K562 (cell line): ENCODE results near the gene ZMPSTE24. TPM values are rescaled to one million over a fixed set of nuclear protein-coding genes. Genes with fewer than 3 reads are reported as not detected.

ENCODE experiments used
- ATF4 ChIP-seq: fragments of 450-650 bp; formaldehyde crosslinking; IDR thresholded peaks from 2 replicates; pipeline ENCODE4 v1.4.0; 2022; ENCODE audit warnings: mild to moderate bottlenecking, moderate library complexity
- BRD4 ChIP-seq: fragments of 200-600 bp; sonication (generic); IDR thresholded peaks from 2 replicates; pipeline ENCODE4 v1.6.1; 2017; ENCODE audit warnings: inconsistent platforms
- ESRRA ChIP-seq: fragments of 450-650 bp; IDR thresholded peaks from 2 replicates; pipeline ENCODE4 v1.6.1; 2014; ENCODE audit warnings: low read depth, mild to moderate bottlenecking, moderate library complexity, borderline replicate concordance
- FOXK1 ChIP-seq: sonication (generic); formaldehyde crosslinking; IDR thresholded peaks from 2 replicates; pipeline ENCODE4 v1.8.0; 2022; ENCODE audit warnings: missing genetic modification reagents, mild to moderate bottlenecking, borderline replicate concordance
- MAFK ChIP-seq: IDR thresholded peaks from 2 replicates; pipeline ENCODE4 v1.6.1; 2011; ENCODE audit warnings: low read length, improper control_type of control experiment
- PPARD ChIP-seq: fragments of 250-450 bp; sonication (Bioruptor Pico); IDR thresholded peaks from 2 replicates; pipeline ENCODE4 v1.8.0; 2022; ENCODE audit warnings: inconsistent platforms, mild to moderate bottlenecking, moderate library complexity
- RB1 ChIP-seq: fragments of 450-650 bp; IDR thresholded peaks from 2 replicates; pipeline ENCODE4 v1.6.1; 2017; ENCODE audit warnings: low read depth, mild to moderate bottlenecking
- RNF2 ChIP-seq: sonication (generic); IDR thresholded peaks from 2 replicates; pipeline ENCODE4 v1.6.1; 2016
- TCF7L2 ChIP-seq: fragments of 150-350 bp; IDR thresholded peaks from 2 replicates; pipeline ENCODE4 v1.6.1; 2016; ENCODE audit warnings: low read depth, mild to moderate bottlenecking, low read length, moderate library complexity
- ZNF197 ChIP-seq: fragments of 200-800 bp; sonication (Bioruptor generic); IDR thresholded peaks from 2 replicates; pipeline ENCODE4 v1.6.1; 2016; ENCODE audit warnings: low read depth, missing genetic modification characterization, missing compliant biosample characterization
- ZNF75A ChIP-seq: fragments of 450-650 bp; formaldehyde crosslinking; IDR thresholded peaks from 2 replicates; pipeline ENCODE4 v1.4.0; 2020; ENCODE audit warnings: mild to moderate bottlenecking
- ZNF76 ChIP-seq: fragments of 250-450 bp; sonication (Bioruptor Pico); IDR thresholded peaks from 2 replicates; pipeline ENCODE4 v1.4.0; 2020; ENCODE audit warnings: mild to moderate bottlenecking, moderate library complexity, borderline replicate concordance
- ZNF780A ChIP-seq: fragments of 250-450 bp; sonication (Bioruptor Pico); IDR thresholded peaks from 2 replicates; pipeline ENCODE4 v1.5.0; 2021; ENCODE audit warnings: mild to moderate bottlenecking
- polyA plus RNA-seq, 8 experiments: library from polyadenylated mRNA; depleted of rRNA in 4 of 8; stranded (reverse) in 5 of 8; unstranded in 3 of 8; fragments of >200 nt; fragmentation: Nextera tagmentation in 2 of 8; fragmentation: Illumina TruSeq in 1 of 8; extraction: Ambion mirVana in 2 of 8; extraction: Trizol in 1 of 8; gene quantifications; 2 replicates each; pipeline versions ENCODE4 v1.2.1 to v1.2.3, GENCODE V29; 2011 to 2014; ENCODE audit warnings: inconsistent platforms in 1 of 8, missing spikeins in 1 of 8
- total RNA-seq, 7 experiments: library from RNA; depleted of rRNA in 6 of 7; stranded (reverse); fragments of >200 nt in 6 of 7; fragmentation: Illumina TruSeq in 2 of 7; extraction: Trizol in 2 of 7; gene quantifications; 2 replicates each; pipeline versions ENCODE4 v1.2.1 to v1.2.3, GENCODE V29; 2011 to 2021; ENCODE audit warnings: low replicate concordance in 1 of 7
- TF ChIP-seq, protein P1 (sequence below): sonication (generic); formaldehyde crosslinking; IDR thresholded peaks from 2 replicates; pipeline ENCODE4 v1.8.0; 2022; ENCODE audit warnings: mild to moderate bottlenecking, missing genetic modification reagents, borderline replicate concordance
- TF ChIP-seq, protein P2 (sequence below): fragments of 200-600 bp; sonication (generic); IDR thresholded peaks from one replicate; pipeline ENCODE4 v1.6.1; 2012; ENCODE audit warnings: mild to moderate bottlenecking, low read depth, low read length, inconsistent platforms

Gene ZMPSTE24
- total and polyA plus RNA-seq, 9 of the 15 experiments (the other 6 are each of a cell fraction or from before 2014, with no cell fraction given), result 30.7 to 75.9 (median 64.3) TPM

DNA sequence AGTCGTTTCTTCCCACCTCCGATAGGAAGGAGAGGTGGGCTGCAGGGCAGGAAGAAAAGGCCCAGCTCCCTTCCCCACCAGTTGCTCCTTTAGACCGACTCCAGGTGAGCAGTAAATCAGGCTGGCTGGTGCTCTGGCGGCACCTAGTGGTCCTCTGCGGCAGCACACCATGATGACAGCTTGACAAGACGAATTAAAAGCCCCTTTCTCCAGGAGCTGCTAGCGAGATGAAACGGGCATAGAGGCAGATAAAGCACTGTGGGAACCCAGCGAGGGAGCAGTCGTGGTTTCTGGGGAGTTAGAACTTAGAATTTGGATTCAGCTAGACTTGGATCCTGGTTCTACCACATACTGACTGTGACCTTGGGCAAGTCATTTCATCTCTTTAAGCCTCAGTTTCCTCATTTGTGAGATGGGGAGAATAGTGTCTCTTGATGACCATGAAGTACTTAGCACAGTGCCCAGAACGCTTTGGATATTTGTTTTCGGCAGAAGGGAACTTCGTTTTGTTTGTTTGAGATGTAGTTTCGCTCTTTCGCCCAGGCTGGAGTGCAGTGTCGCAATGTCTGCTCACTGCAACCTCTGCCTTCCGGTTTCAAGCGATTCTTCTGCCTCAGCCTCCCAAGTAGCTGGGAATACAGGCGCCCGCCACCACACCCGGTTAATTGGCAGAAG, 80.8 kb downstream of the ZMPSTE24 start (continued):
- TF ChIP-seq ATF4 (CRISPR knock-in tag) (no peak), MAFK (no peak), ZNF76 (CRISPR knock-in tag) (no peak), TCF7L2 (no peak), BRD4 (no peak), ZNF780A (no peak), PPARD (CRISPR knock-in tag) (no peak), FOXK1 (no peak), ZNF197 (no peak), ZNF75A (CRISPR knock-in tag) (no peak), RNF2 (no peak), ESRRA (no peak; the same call in 1 of the 2 replicates), RB1 (peak; percentile 64; the same call in 1 of the 2 replicates)
- TF ChIP-seq, protein P1, sequence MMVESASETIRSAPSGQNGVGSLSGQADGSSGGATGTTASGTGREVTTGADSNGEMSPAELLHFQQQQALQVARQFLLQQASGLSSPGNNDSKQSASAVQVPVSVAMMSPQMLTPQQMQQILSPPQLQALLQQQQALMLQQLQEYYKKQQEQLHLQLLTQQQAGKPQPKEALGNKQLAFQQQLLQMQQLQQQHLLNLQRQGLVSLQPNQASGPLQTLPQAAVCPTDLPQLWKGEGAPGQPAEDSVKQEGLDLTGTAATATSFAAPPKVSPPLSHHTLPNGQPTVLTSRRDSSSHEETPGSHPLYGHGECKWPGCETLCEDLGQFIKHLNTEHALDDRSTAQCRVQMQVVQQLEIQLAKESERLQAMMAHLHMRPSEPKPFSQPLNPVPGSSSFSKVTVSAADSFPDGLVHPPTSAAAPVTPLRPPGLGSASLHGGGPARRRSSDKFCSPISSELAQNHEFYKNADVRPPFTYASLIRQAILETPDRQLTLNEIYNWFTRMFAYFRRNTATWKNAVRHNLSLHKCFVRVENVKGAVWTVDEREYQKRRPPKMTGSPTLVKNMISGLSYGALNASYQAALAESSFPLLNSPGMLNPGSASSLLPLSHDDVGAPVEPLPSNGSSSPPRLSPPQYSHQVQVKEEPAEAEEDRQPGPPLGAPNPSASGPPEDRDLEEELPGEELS (CRISPR knock-in tag), result no peak
- TF ChIP-seq, protein P2, sequence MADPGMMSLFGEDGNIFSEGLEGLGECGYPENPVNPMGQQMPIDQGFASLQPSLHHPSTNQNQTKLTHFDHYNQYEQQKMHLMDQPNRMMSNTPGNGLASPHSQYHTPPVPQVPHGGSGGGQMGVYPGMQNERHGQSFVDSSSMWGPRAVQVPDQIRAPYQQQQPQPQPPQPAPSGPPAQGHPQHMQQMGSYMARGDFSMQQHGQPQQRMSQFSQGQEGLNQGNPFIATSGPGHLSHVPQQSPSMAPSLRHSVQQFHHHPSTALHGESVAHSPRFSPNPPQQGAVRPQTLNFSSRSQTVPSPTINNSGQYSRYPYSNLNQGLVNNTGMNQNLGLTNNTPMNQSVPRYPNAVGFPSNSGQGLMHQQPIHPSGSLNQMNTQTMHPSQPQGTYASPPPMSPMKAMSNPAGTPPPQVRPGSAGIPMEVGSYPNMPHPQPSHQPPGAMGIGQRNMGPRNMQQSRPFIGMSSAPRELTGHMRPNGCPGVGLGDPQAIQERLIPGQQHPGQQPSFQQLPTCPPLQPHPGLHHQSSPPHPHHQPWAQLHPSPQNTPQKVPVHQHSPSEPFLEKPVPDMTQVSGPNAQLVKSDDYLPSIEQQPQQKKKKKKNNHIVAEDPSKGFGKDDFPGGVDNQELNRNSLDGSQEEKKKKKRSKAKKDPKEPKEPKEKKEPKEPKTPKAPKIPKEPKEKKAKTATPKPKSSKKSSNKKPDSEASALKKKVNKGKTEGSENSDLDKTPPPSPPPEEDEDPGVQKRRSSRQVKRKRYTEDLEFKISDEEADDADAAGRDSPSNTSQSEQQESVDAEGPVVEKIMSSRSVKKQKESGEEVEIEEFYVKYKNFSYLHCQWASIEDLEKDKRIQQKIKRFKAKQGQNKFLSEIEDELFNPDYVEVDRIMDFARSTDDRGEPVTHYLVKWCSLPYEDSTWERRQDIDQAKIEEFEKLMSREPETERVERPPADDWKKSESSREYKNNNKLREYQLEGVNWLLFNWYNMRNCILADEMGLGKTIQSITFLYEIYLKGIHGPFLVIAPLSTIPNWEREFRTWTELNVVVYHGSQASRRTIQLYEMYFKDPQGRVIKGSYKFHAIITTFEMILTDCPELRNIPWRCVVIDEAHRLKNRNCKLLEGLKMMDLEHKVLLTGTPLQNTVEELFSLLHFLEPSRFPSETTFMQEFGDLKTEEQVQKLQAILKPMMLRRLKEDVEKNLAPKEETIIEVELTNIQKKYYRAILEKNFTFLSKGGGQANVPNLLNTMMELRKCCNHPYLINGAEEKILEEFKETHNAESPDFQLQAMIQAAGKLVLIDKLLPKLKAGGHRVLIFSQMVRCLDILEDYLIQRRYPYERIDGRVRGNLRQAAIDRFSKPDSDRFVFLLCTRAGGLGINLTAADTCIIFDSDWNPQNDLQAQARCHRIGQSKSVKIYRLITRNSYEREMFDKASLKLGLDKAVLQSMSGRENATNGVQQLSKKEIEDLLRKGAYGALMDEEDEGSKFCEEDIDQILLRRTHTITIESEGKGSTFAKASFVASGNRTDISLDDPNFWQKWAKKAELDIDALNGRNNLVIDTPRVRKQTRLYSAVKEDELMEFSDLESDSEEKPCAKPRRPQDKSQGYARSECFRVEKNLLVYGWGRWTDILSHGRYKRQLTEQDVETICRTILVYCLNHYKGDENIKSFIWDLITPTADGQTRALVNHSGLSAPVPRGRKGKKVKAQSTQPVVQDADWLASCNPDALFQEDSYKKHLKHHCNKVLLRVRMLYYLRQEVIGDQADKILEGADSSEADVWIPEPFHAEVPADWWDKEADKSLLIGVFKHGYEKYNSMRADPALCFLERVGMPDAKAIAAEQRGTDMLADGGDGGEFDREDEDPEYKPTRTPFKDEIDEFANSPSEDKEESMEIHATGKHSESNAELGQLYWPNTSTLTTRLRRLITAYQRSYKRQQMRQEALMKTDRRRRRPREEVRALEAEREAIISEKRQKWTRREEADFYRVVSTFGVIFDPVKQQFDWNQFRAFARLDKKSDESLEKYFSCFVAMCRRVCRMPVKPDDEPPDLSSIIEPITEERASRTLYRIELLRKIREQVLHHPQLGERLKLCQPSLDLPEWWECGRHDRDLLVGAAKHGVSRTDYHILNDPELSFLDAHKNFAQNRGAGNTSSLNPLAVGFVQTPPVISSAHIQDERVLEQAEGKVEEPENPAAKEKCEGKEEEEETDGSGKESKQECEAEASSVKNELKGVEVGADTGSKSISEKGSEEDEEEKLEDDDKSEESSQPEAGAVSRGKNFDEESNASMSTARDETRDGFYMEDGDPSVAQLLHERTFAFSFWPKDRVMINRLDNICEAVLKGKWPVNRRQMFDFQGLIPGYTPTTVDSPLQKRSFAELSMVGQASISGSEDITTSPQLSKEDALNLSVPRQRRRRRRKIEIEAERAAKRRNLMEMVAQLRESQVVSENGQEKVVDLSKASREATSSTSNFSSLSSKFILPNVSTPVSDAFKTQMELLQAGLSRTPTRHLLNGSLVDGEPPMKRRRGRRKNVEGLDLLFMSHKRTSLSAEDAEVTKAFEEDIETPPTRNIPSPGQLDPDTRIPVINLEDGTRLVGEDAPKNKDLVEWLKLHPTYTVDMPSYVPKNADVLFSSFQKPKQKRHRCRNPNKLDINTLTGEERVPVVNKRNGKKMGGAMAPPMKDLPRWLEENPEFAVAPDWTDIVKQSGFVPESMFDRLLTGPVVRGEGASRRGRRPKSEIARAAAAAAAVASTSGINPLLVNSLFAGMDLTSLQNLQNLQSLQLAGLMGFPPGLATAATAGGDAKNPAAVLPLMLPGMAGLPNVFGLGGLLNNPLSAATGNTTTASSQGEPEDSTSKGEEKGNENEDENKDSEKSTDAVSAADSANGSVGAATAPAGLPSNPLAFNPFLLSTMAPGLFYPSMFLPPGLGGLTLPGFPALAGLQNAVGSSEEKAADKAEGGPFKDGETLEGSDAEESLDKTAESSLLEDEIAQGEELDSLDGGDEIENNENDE, result no peak
